Panc1 (cell line): ENCODE measurements around the gene LOXL4. TPM values are rescaled to one million over a fixed set of nuclear protein-coding genes. Genes with fewer than 3 reads are reported as not detected.

ENCODE experiments used
- ATAC-seq: fragments of 200-7000 bp; cut with Tn5 transposase; 2 replicates; pipeline ENCODE4 v1.9.1; 2020; ENCODE audit warnings: mild to moderate bottlenecking, moderate library complexity
- BruUV-seq: library from RNA; stranded (reverse); fragments of 400-500 nt; replicated peaks from 2 replicates; lab custom pipeline; 2021; lab: Mats Ljungman, UMichigan
- CTCF ChIA-PET: fragments of 300-600 bp; sonication (Branson Sonifier 250); formaldehyde crosslinking; loops from one replicate; lab custom pipeline; 2022; ENCODE audit warnings: antibody characterized with exemption; lab: Charles Lee
- POLR2A ChIA-PET: fragments of 300-600 bp; sonication (Branson Sonifier 250); formaldehyde crosslinking; loops from one replicate; lab custom pipeline; 2022; ENCODE audit warnings: antibody characterized with exemption; lab: Charles Lee
- DNase-seq: peaks from one replicate; pipeline ENCODE4 v3.0.0-alpha.2; 2010; ENCODE audit warnings: low read depth, low spot score
- H3K27ac ChIP-seq: 2 replicates; pipeline ENCODE4 v1.5.1; 2011; ENCODE audit warnings: mild to moderate bottlenecking, low read length, inconsistent platforms
- H3K27me3 ChIP-seq: fragments of 200-500 bp; sonication (Bioruptor generic); 2 replicates; pipeline ENCODE4 v1.6.0; 2014; ENCODE audit warnings: low read length, inconsistent platforms; ENCODE audit not compliant: control insufficient read depth, insufficient read depth
- H3K36me3 ChIP-seq: fragments of 200-500 bp; sonication (Bioruptor generic); 2 replicates; pipeline ENCODE4 v1.5.1; 2014; ENCODE audit warnings: inconsistent platforms, mild to moderate bottlenecking, low read length, moderate library complexity; ENCODE audit not compliant: control insufficient read depth, insufficient read depth
- H3K4me1 ChIP-seq: 2 replicates; pipeline ENCODE4 v1.5.1; 2011; ENCODE audit warnings: inconsistent platforms, mild to moderate bottlenecking, low read length, moderate library complexity; ENCODE audit not compliant: control insufficient read depth, insufficient read depth
- H3K4me3 ChIP-seq, 2 experiments: 2 replicates each; pipeline ENCODE4 v1.5.1; 2011 to 2012; ENCODE audit warnings: low read depth in 2 of 2, low read length in 2 of 2, mild to moderate bottlenecking in 2 of 2, inconsistent platforms in 1 of 2, moderate library complexity in 1 of 2
- H3K9me3 ChIP-seq: fragments of 200-500 bp; sonication (Bioruptor generic); 2 replicates; pipeline ENCODE4 v1.5.1; 2014; ENCODE audit warnings: low read depth, mild to moderate bottlenecking, inconsistent platforms, low read length, moderate library complexity; ENCODE audit not compliant: control insufficient read depth, insufficient read depth
- CTCF ChIP-seq: fragments of 450-650 bp; IDR thresholded peaks from 2 replicates; pipeline ENCODE4 v1.5.1; 2017; ENCODE audit warnings: mild to moderate bottlenecking
- POLR2AphosphoS5 ChIP-seq: IDR thresholded peaks from 2 replicates; pipeline ENCODE4 v1.6.1; 2012; ENCODE audit warnings: mild to moderate bottlenecking, low read depth, low read length, moderate library complexity
- REST ChIP-seq, 2 experiments: IDR thresholded peaks; 2 replicates each; pipeline ENCODE4 v1.6.1; 2011 to 2012; ENCODE audit warnings: low read depth in 2 of 2, control low read depth in 1 of 2, low read length in 1 of 2, mild to moderate bottlenecking in 1 of 2, moderate library complexity in 1 of 2; ENCODE audit not compliant: insufficient read depth in 1 of 2
- SIN3A ChIP-seq: IDR thresholded peaks from 2 replicates; pipeline ENCODE4 v1.6.1; 2012; ENCODE audit warnings: low read depth, mild to moderate bottlenecking, low read length, moderate library complexity, borderline replicate concordance; ENCODE audit not compliant: insufficient read depth
- TCF7L2 ChIP-seq: IDR thresholded peaks from 2 replicates; pipeline ENCODE4 v1.6.1; 2011; ENCODE audit warnings: mild to moderate bottlenecking, low read depth, low read length, inconsistent platforms
- in situ Hi-C: cut with HindIII; loops from 2 replicates; pipeline ENCODE4 v1.10.0; 2016; ENCODE audit warnings: low sequenced_read_pairs, low pct_unique_long_range_greater_than_20kb
- intact Hi-C: fragments of 100-400 bp; cut with micrococcal nuclease; formaldehyde crosslinking; loops from one replicate; pipeline ENCODE4 v1.10.0; 2022; ENCODE audit not compliant: unreplicated experiment
- total RNA-seq: library from RNA; stranded (reverse); gene quantifications from one replicate; pipeline ENCODE4 v1.2.1, GENCODE V29; 2021; ENCODE audit not compliant: unreplicated experiment

Gene LOXL4
- total RNA-seq, 1 experiment from 2014 or later: 17.7 TPM

DNA sequence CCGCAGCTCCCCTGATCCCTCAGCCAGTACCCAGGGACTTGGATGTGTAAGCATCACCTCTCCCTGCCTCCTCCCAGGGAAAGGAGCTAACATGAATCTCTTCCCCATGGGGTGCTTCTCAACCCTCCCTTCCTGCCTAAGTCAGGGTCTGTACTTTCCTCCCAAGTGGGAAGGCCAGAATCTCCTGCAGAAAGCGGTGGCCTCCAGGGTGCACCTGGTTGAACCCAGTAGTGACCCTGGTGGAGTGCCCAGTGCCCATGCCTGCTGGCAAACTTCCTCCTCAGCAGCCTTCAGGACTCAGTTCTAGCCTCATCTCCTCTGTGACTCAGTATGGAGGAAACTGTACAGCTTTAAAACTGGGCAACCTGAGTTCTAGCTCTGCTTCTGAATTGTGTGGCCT, 2.8 kb upstream of the LOXL4 start:
- ChIA-PET POLR2A (no interaction called here), CTCF (no interaction called here)
- H3K27me3 ChIP-seq: no peaks in the 10 kb centered on the region
- H3K4me1 ChIP-seq: peaks cover 43% of the 10 kb centered on the region
- no peak overlapping the region for H3K4me3 ChIP-seq
- in situ Hi-C loops: no loop called here
- H3K27ac ChIP-seq: peak overlapping the region; percentile 68; the same call in 1 of the 2 replicates
- no peak for ATAC-seq
- no peaks in the 10 kb centered on the region for H3K9me3 ChIP-seq
- no TSS peak for BruUV-seq
- intact Hi-C loops: no loop called here
- DNase-seq: no peak
- TF ChIP-seq SIN3A (no peak), POLR2AphosphoS5 (no peak), CTCF (no peak), REST (IDR thresholded peaks at IDR 0.05; ENCODE audit: insufficient read depth in 1 of 2, low read depth in 2 of 2, low read length in 1 of 2) (no peak), TCF7L2 (no peak)
- H3K36me3 ChIP-seq: no peaks in the 10 kb centered on the region

DNA sequence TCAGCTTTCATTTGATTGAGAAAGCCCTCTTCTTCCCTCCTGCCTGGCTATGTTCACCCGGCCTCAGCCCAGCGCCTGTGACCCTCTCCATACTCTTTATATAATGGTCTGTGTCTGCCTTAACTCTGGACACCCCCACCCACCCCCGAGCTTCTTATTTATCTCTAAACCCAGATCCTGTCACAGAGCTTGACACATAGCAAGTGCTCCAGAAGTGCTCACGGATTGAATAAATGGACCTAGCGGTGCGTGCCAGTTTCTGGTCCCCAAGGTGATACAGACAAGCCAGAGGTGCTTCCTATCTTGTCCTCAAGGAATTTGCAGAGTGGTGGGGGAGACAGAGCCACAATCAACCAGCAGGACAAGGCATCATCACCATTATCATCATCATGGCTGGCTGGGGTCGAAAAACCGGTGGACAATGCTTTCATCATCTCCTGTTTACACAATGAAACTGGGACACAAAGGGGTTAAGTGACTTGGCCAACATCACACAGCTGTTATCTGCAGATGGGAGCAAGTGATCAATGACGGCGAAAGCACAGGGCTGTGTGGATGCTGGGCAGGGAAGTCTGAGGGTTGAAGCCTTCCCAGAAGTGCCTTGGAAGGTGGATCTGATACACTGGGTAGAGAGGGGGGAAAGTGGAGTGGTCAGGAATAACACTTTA, 2.2 kb upstream of the LOXL4 start:
- Histone ChIP-seq H3K9me3 (no peaks in the 10 kb centered on the region), H3K4me1 (peaks cover 43% of the 10 kb centered on the region), H3K36me3 (no peaks in the 10 kb centered on the region), H3K4me3 (no peak overlapping the region), H3K27ac (peak overlapping the region; percentile 68), H3K27me3 (no peaks in the 10 kb centered on the region)
- POLR2A ChIA-PET: no interaction called here
- TF ChIP-seq REST (IDR thresholded peaks at IDR 0.05; ENCODE audit: insufficient read depth in 1 of 2, low read depth in 2 of 2, low read length in 1 of 2) (no peak), POLR2AphosphoS5 (no peak), CTCF (no peak), TCF7L2 (no peak), SIN3A (no peak)
- CTCF ChIA-PET: no interaction called here
- intact Hi-C loops: no loop called here
- no peak for DNase-seq
- BruUV-seq: no TSS peak
- no peak for ATAC-seq
- in situ Hi-C loops: no loop called here
